Duodenal mucosa (tissue), 2 donors: ENCODE measurements around the gene ACVR1.

Experiments used
- H3K27ac ChIP-seq: one replicate; pipeline ENCODE4 v1.7.0; 2013; ENCODE audit warnings: low read depth, low read length
- H3K27me3 ChIP-seq, 2 donors: one replicate each; pipeline ENCODE4 v1.7.0; 2013; ENCODE audit warnings: low read length in 2 of 2, control low read depth in 1 of 2; ENCODE audit not compliant: insufficient read depth in 2 of 2, control insufficient read depth in 1 of 2
- H3K36me3 ChIP-seq, 2 donors: one replicate each; pipeline ENCODE4 v1.7.0; 2013; ENCODE audit warnings: low read length in 2 of 2, control low read depth in 1 of 2; ENCODE audit not compliant: insufficient read depth in 2 of 2, control insufficient read depth in 1 of 2
- H3K4me1 ChIP-seq, 2 donors: one replicate each; pipeline ENCODE4 v1.7.0; 2013; ENCODE audit warnings: low read length in 2 of 2, control low read depth in 1 of 2; ENCODE audit not compliant: insufficient read depth in 2 of 2, control insufficient read depth in 1 of 2
- H3K4me3 ChIP-seq, 2 donors: one replicate each; pipeline ENCODE4 v1.7.0; 2013; ENCODE audit warnings: low read length in 2 of 2, low read depth in 1 of 2
- H3K9ac ChIP-seq, 2 donors: one replicate each; pipeline ENCODE4 v1.7.0; 2013; ENCODE audit warnings: low read length in 2 of 2, low read depth in 1 of 2
- H3K9me3 ChIP-seq, 2 donors: one replicate each; pipeline ENCODE4 v1.7.0; 2013; ENCODE audit warnings: low read length in 2 of 2, control low read depth in 1 of 2; ENCODE audit not compliant: control insufficient read depth in 1 of 2

Gene ACVR1

DNA sequence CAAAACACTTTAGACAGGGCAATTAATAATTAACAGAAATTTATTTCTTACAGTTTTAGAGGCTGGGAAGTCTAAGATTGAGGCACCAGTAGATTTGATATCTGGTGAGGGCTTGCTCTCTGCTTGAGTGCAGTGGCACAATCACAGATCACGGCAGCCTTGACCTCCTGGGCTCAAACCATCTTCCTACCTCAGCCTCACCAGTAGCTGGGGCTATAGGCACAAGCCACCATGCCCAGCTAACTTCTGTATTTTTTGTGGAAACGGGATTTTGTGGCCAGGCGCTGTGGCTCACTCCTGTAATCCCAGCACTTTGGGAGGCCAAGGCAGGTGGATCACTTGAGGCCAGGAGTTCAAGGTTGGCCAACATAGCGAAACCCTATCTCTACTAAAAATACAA lies 29.0 kb upstream of the ACVR1 start:
- Histone ChIP-seq H3K27me3 (no peaks in the 10 kb centered on the region), H3K9me3 (no peaks in the 10 kb centered on the region), H3K4me1 (no peaks in the 10 kb centered on the region), H3K36me3 (no peaks in the 10 kb centered on the region), H3K27ac (no peak overlapping the region), H3K4me3 (no peak overlapping the region), H3K9ac (no peak overlapping the region)

DNA sequence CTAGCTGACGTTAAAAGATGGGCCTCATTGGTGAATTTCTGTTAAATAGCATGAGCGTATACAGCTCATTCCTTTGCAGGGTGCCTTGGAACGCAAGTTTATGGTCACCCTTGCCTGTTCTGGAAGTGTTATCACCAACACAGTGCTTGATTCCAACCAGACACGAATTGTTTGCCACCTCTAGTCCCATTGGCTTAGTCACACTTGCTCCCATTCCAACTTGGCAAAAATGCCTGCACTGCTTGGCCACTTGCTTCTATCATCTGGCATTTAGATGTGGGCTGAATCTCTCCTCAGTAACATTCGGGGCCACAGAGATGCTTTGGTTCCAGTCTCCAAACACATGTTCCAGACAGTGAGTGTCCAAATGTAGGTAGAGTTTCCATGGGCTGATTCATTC lies 27.5 kb upstream of the ACVR1 start:
- Histone ChIP-seq H3K4me1 (peaks cover 0 to under 1% of the 10 kb centered on the region in 2 donors), H3K4me3 (no peak overlapping the region), H3K36me3 (no peaks in the 10 kb centered on the region), H3K27me3 (no peaks in the 10 kb centered on the region), H3K27ac (no peak overlapping the region), H3K9ac (no peak overlapping the region), H3K9me3 (no peaks in the 10 kb centered on the region)

DNA sequence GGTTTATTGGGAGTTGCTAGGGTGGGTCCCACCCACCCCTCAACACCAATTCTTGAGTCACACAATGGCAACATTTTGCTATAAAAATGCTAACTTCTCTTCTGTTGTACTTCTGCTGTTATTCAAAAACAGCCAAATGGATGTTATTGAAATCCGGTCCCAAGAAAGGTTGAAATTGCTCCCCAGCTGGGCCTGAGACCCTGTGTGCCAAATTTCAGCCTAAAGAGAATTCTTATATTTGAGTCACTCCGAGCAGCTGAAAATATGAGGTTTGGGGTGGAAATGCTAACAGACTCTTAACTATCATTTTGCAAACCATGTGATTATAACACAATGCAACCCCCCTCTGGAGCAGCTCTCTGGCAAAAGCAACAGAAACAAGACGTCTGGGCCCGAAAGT lies 27.0 kb upstream of the ACVR1 start:
- no peaks in the 10 kb centered on the region for H3K9me3 ChIP-seq
- H3K36me3 ChIP-seq = no peaks in the 10 kb centered on the region
- peaks cover 0 to 5% of the 10 kb centered on the region in 2 donors for H3K4me1 ChIP-seq
- no peaks in the 10 kb centered on the region for H3K27me3 ChIP-seq
- no peak overlapping the region for H3K9ac ChIP-seq
- no peak overlapping the region for H3K4me3 ChIP-seq
- no peak overlapping the region for H3K27ac ChIP-seq

DNA sequence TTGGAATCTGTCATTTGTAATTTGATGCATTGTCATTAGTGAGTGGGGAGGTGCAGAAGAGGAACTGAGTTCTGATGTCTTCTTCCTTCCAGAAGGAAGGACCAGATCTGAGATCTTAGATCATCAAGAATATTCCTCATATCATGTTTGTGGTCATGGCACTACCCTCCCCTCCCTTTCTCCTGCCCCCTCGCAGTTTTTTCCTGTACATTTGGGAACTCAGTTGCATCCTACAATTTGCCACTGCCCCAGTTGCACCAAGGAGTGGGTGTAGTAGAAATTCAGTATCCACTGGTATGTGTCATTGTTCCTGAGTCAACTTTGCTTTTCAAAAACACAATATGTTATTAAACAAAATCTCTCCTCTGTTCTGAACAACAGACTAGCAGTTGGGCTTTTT lies 26.6 kb upstream of the ACVR1 start:
- Histone ChIP-seq H3K36me3 (no peaks in the 10 kb centered on the region), H3K27ac (no peak overlapping the region), H3K4me1 (peaks cover 0 to 8% of the 10 kb centered on the region in 2 donors), H3K27me3 (no peaks in the 10 kb centered on the region), H3K9me3 (no peaks in the 10 kb centered on the region), H3K4me3 (no peak overlapping the region), H3K9ac (no peak overlapping the region)

DNA sequence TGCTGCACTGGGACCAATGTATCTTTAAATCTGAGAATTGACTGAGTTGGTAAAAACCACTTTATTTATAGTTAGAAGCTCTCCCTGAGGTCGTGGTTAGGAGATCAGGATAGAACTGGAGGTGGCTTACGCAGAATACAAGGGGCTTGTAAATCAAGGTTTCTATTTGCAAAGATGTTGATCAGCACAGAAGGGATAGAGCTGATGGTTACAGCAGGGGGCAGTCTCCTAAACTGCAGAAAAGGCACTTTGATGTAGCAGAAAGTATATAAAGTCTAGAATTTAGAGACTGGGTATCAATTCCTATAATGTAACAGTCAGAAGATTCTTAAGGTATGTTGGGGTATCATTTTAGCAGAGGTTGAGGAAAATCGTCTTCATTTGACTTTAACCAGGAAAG lies 25.2 kb upstream of the ACVR1 start:
- no peak overlapping the region for H3K9ac ChIP-seq
- peaks cover 4 to 8% of the 10 kb centered on the region in 2 donors for H3K4me1 ChIP-seq
- H3K36me3 ChIP-seq = no peaks in the 10 kb centered on the region
- no peak overlapping the region for H3K27ac ChIP-seq
- no peak overlapping the region for H3K4me3 ChIP-seq
- H3K9me3 ChIP-seq = no peaks in the 10 kb centered on the region
- no peaks in the 10 kb centered on the region for H3K27me3 ChIP-seq

DNA sequence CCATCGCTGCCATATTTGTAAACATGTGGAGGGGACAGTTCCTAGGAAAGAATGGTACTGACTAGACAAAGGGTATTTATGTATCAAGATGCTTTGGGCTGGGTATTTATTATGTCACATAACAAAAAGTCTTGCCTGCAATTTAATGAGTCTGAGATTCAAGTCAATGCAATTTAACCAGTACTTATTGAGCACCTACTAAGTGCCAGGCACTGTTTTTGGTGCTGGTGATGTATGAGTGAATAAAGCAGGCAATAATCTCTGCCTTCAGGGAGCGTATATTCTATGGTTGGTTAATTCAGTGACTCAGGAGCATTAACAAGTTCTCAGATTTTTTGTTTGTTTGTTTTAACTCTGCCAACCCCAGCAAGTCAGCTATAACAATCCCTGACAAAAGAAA lies 24.6 kb upstream of the ACVR1 start:
- no peak overlapping the region for H3K27ac ChIP-seq

DNA sequence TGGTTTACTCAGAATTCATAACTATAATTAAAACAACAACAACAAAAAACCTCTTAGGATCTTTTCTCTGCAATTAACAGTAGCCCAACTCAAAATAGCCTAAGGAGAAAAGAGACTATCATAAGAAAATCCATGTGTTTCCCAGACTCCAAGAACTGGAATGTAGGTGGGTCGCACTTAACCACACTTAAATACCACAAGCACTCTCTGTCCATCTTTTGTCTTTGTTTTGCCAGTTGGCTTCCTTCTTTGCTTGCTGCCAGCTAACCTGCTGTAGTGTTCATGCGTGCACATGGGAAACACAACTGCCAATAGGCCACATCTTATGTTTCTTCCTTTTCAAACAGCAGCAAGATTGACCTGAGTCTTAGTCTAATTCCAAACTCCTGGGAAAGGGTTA lies 24.1 kb upstream of the ACVR1 start:
- Histone ChIP-seq H3K27me3 (no peaks in the 10 kb centered on the region), H3K4me3 (no peak overlapping the region), H3K27ac (no peak overlapping the region), H3K4me1 (peaks cover 4 to 8% of the 10 kb centered on the region in 2 donors), H3K36me3 (no peaks in the 10 kb centered on the region), H3K9ac (no peak overlapping the region), H3K9me3 (no peaks in the 10 kb centered on the region)

More for the DNA sequence above, 24.6 kb upstream of the ACVR1 start:
- Histone ChIP-seq H3K27me3 (no peaks in the 10 kb centered on the region), H3K4me3 (no peak overlapping the region), H3K36me3 (no peaks in the 10 kb centered on the region), H3K9ac (no peak overlapping the region), H3K4me1 (peaks cover 4 to 8% of the 10 kb centered on the region in 2 donors), H3K9me3 (no peaks in the 10 kb centered on the region)

DNA sequence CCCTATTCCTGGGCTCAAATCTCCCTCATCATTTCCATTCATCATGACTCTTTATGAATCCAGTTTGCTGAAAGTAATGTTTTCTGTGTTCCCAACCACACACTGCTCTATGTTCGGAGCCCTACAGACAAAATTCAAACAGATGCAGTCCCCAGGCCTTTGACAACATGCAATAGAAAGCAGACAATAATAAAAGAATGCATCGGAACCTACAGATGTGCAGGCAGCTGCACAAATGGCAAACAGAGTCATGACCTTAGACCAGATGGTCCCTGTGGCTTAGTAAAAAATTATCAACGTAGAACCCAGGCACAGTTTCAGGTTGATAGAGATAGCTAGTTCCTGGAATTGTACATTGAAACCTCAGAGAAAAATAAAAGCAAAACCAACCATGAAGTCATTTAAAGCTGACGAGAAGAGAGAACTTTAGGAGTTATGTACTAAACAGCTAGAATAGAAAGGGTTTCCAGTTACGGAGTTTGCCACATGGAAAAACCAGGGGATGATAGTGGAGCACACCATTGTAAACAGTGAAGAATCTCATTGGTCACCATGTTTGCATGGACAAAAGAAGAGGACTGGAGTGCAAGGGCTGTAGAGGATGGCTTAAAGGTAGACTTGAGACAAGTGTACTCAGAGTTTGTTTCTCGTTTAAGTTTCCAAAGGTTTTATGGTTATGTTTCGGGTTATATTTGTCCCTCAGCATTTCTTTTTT lies 23.2 kb upstream of the ACVR1 start:
- peak overlapping the region in 1 of 2 donors; percentile 9 for H3K9ac ChIP-seq
- no peak overlapping the region for H3K4me3 ChIP-seq
- H3K27me3 ChIP-seq = no peaks in the 10 kb centered on the region
- H3K4me1 ChIP-seq = peaks cover 4 to 8% of the 10 kb centered on the region in 2 donors
- no peaks in the 10 kb centered on the region for H3K9me3 ChIP-seq
- H3K27ac ChIP-seq = no peak overlapping the region
- H3K36me3 ChIP-seq = no peaks in the 10 kb centered on the region

DNA sequence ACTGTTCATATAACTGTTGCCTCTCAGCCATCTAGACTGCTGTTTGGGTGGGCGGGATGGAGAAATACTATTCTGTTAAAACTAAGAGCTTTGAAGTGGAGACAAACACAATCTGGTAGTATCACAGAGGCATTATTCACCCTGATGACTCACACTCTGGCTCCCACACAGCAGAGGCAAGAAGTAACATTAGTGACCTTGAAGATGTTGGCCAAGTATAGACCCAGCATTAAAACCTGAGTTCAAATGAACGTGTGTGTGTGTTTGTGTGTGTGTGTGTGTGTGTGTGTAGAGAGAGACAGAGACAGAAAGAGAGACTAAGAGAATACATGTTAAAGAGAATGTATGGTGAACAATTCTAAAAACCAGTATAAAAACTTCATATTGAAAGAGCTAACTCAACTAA lies 22.5 kb upstream of the ACVR1 start:
- Histone ChIP-seq H3K9me3 (no peaks in the 10 kb centered on the region), H3K4me1 (peaks cover 4 to 8% of the 10 kb centered on the region in 2 donors), H3K4me3 (no peak overlapping the region), H3K27me3 (no peaks in the 10 kb centered on the region), H3K36me3 (no peaks in the 10 kb centered on the region), H3K27ac (no peak overlapping the region), H3K9ac (no peak overlapping the region)

DNA sequence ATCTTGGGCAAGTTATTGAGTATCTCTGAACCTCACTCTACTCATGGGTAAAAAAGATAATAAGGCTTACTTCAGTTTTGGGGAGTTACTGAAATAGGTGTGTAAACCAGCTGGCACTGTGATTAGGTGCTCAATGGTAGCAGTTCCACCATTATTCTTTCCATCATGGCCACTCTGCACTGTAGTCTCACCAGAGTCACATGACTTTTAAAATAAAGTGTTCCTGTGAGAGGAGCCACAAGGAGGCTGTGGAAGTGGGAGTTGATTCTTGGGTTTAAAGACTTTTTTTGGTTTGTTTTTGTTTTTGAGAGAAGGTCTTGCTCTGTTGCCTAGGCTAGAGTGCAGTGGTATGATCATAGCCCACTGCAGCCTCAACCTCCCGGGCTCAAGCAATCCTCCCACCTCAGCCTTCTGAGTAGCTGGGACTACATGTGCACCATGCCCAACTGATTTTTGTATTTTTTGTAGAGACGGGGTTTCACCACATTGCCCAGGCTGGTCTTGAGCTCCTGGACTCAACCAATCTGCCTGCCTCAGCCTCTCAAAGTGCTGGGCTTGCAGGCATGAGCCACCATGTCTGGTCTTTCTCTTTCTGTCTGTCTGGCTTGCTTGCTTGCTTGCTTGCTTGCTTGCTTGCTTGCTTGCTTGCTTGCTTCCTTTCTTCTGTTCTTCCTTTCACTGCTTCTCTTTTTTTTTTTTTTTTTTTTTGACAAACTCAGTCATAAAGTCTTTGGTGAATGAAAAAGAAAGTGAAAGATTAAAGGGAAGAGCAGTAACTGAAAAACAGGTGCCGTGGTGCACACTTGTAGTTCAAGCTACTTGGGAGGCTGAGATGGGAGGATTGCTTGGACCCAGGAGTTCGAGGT lies 21.2 kb upstream of the ACVR1 start:
- Histone ChIP-seq H3K9me3 (no peaks in the 10 kb centered on the region), H3K36me3 (no peaks in the 10 kb centered on the region), H3K4me3 (peak overlapping the region in 1 of 2 donors; percentile 30), H3K4me1 (peaks cover 4 to 8% of the 10 kb centered on the region in 2 donors), H3K27me3 (no peaks in the 10 kb centered on the region), H3K27ac (no peak overlapping the region), H3K9ac (no peak overlapping the region)
